ENCODE results near the gene BCR. TPM values are rescaled to one million over a fixed set of nuclear protein-coding genes. Genes with fewer than 3 reads are reported as not detected.
A peak's percentile ranks its signal among the peaks of the same experiment; 100 is the strongest.

The BCR gene
- polyA plus RNA-seq, 1 donor (not counting 4 experiments of a cell fraction or from before 2014, with no cell fraction given) = 25.8 TPM

DNA sequence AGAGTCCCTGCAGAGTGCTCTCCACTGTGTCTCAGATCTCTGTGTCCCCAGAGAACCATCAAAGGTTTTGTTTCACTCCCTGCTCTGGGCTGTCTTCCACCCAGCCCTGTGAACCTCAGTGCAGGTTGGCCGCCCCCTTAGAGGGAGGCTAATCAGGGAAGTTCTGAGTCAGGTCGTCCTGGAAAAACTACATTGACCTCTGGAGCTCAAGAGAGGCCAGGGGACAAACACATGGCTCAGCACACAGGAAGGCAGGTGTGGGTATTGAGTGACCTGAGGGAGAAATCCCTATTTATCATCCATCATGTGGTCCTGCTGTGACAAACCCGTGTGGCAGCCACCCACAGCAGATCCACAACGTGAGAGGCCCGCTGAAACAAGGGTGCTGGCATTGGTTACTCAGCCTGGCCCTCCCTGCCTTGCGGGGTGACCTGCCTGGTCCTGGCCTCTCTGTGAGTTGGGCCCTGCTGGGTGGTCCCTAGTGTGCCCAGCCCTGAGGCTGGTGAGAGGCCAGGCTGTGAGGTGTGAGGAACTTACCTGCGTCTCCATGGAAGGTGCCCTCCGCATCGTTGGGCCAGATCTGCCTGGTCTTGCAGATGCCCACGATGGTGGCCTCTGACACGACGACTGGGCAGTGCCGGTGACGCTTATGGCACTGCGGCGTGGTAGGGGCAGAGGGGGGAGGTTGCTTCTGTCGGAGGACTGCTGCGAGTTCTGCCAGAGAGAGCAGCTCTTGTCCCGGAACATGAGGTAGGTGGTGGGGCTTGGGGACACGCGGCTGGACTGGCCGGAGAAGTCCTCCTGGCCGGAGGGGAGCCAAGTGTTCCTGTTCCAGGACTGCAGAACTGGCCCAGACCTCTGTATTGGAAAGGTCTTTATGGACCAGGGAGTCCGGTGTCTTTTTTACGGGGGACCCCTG, 669 bp upstream of the BCR start:
- Histone ChIP-seq H3K4me1 (ENCODE audit: control insufficient read depth, extremely low read depth, insufficient read depth, low read length) (peaks cover 38% of the 10 kb centered on the region), H3K27me3 (ENCODE audit: control insufficient read depth, extremely low read depth, insufficient read depth, low read length) (no peaks in the 10 kb centered on the region), H3K27ac (ENCODE audit: control insufficient read depth, insufficient read depth, low read length) (no peak overlapping the region), H3K4me3 (ENCODE audit: control insufficient read depth in 2 of 3, extremely low read depth in 1 of 3, insufficient read depth in 2 of 3, low read depth in 1 of 3, low read length in 3 of 3) (peak overlapping the region; percentile 32 to 56 (median 51)), H4K20me1 (ENCODE audit: control insufficient read depth, extremely low read depth, insufficient read depth, low read length) (peaks cover 24% of the 10 kb centered on the region), H2AFZ (ENCODE audit: control insufficient read depth, low read length) (peak overlapping the region; percentile 75), H3K79me2 (ENCODE audit: control insufficient read depth, insufficient read depth, low read length) (peaks cover 39% of the 10 kb centered on the region), H3K9me3 (ENCODE audit: control insufficient read depth, low read depth, low read length) (peaks cover 3% of the 10 kb centered on the region), H3K4me2 (ENCODE audit: control insufficient read depth, extremely low read depth, insufficient read depth, low read depth, low read length) (peak overlapping the region; percentile 85), H3K9ac (ENCODE audit: control insufficient read depth, extremely low read depth, insufficient read depth, low read length) (peak overlapping the region; percentile 47), H3K9me1 (ENCODE audit: control insufficient read depth, extremely low read depth, insufficient read depth, low read length) (peaks cover 8% of the 10 kb centered on the region), H3K36me3 (ENCODE audit: control insufficient read depth in 2 of 2, extremely low read depth in 1 of 2, insufficient read depth in 2 of 2, low read length in 2 of 2) (peaks cover 1 to 19% of the 10 kb centered on the region in 2 experiments)
- FAIRE-seq = no peak
- DNase-seq (ENCODE audit: low read depth, low spot score) = no peak
- dilution Hi-C loops (cut with MboI; ENCODE audit: extremely low pct_ligation_motif_present, low sequenced_read_pairs) = no loop called here
- TF ChIP-seq EZH2 (IDR thresholded peaks at IDR 0.05; ENCODE audit: low read length) = no peak
- TF ChIP-seq, protein P1, sequence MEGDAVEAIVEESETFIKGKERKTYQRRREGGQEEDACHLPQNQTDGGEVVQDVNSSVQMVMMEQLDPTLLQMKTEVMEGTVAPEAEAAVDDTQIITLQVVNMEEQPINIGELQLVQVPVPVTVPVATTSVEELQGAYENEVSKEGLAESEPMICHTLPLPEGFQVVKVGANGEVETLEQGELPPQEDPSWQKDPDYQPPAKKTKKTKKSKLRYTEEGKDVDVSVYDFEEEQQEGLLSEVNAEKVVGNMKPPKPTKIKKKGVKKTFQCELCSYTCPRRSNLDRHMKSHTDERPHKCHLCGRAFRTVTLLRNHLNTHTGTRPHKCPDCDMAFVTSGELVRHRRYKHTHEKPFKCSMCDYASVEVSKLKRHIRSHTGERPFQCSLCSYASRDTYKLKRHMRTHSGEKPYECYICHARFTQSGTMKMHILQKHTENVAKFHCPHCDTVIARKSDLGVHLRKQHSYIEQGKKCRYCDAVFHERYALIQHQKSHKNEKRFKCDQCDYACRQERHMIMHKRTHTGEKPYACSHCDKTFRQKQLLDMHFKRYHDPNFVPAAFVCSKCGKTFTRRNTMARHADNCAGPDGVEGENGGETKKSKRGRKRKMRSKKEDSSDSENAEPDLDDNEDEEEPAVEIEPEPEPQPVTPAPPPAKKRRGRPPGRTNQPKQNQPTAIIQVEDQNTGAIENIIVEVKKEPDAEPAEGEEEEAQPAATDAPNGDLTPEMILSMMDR (optimal IDR thresholded peaks at IDR 0.05 in 1 of 3, IDR thresholded peaks at IDR 0.05 in 1 of 3, conservative IDR thresholded peaks at IDR 0.05 in 1 of 3; ENCODE audit: extremely low read depth in 1 of 3, insufficient read depth in 2 of 3, low read length in 3 of 3) = no peak

DNA sequence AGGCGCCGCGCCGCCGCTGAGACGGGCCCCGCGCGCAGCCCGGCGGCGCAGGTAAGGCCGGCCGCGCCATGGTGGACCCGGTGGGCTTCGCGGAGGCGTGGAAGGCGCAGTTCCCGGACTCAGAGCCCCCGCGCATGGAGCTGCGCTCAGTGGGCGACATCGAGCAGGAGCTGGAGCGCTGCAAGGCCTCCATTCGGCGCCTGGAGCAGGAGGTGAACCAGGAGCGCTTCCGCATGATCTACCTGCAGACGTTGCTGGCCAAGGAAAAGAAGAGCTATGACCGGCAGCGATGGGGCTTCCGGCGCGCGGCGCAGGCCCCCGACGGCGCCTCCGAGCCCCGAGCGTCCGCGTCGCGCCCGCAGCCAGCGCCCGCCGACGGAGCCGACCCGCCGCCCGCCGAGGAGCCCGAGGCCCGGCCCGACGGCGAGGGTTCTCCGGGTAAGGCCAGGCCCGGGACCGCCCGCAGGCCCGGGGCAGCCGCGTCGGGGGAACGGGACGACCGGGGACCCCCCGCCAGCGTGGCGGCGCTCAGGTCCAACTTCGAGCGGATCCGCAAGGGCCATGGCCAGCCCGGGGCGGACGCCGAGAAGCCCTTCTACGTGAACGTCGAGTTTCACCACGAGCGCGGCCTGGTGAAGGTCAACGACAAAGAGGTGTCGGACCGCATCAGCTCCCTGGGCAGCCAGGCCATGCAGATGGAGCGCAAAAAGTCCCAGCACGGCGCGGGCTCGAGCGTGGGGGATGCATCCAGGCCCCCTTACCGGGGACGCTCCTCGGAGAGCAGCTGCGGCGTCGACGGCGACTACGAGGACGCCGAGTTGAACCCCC, 798 bp downstream of the BCR start:
- no peak for DNase-seq (ENCODE audit: low read depth, low spot score)

More for the DNA sequence above, 798 bp downstream of the BCR start:
- H4K20me1 ChIP-seq (ENCODE audit: control insufficient read depth, extremely low read depth, insufficient read depth, low read length) = peaks cover 29% of the 10 kb centered on the region
- H3K9me3 ChIP-seq (ENCODE audit: control insufficient read depth, low read depth, low read length) = no peaks in the 10 kb centered on the region
- H3K4me3 ChIP-seq (ENCODE audit: control insufficient read depth in 2 of 3, extremely low read depth in 1 of 3, insufficient read depth in 2 of 3, low read depth in 1 of 3, low read length in 3 of 3) = peak overlapping the region; percentile 57 to 96 (median 77)
- TF ChIP-seq, protein P1 (optimal IDR thresholded peaks at IDR 0.05 in 1 of 3, IDR thresholded peaks at IDR 0.05 in 1 of 3, conservative IDR thresholded peaks at IDR 0.05 in 1 of 3; ENCODE audit: extremely low read depth in 1 of 3, insufficient read depth in 2 of 3, low read length in 3 of 3) = no peak
- TF ChIP-seq EZH2 (IDR thresholded peaks at IDR 0.05; ENCODE audit: low read length) = no peak
- H3K4me2 ChIP-seq (ENCODE audit: control insufficient read depth, extremely low read depth, insufficient read depth, low read depth, low read length) = peak overlapping the region; percentile 85
- H2AFZ ChIP-seq (ENCODE audit: control insufficient read depth, low read length) = peak overlapping the region; percentile 58
- peaks cover 3 to 20% of the 10 kb centered on the region in 2 experiments for H3K36me3 ChIP-seq (ENCODE audit: control insufficient read depth in 2 of 2, extremely low read depth in 1 of 2, insufficient read depth in 2 of 2, low read length in 2 of 2)
- H3K9me1 ChIP-seq (ENCODE audit: control insufficient read depth, extremely low read depth, insufficient read depth, low read length) = peaks cover 9% of the 10 kb centered on the region
- FAIRE-seq = no peak
- peak overlapping the region; percentile 49 for H3K27ac ChIP-seq (ENCODE audit: control insufficient read depth, insufficient read depth, low read length)
- no peaks in the 10 kb centered on the region for H3K27me3 ChIP-seq (ENCODE audit: control insufficient read depth, extremely low read depth, insufficient read depth, low read length)
- H3K79me2 ChIP-seq (ENCODE audit: control insufficient read depth, insufficient read depth, low read length) = peaks cover 54% of the 10 kb centered on the region
- peak overlapping the region; percentile 74 for H3K9ac ChIP-seq (ENCODE audit: control insufficient read depth, extremely low read depth, insufficient read depth, low read length)
- peaks cover 38% of the 10 kb centered on the region for H3K4me1 ChIP-seq (ENCODE audit: control insufficient read depth, extremely low read depth, insufficient read depth, low read length)
- dilution Hi-C loops (cut with MboI; ENCODE audit: extremely low pct_ligation_motif_present, low sequenced_read_pairs) = no loop called here
